Keratinocyte (primary cell): ENCODE results near the gene ZNF428. TPM values are rescaled to one million over a fixed set of nuclear protein-coding genes. Genes with fewer than 3 reads are reported as not detected.

Experiments
- DNase-seq: peaks from one replicate; pipeline ENCODE4 v3.0.0-alpha.2; 2011; ENCODE audit warnings: low read depth, missing footprints, low spot score
- FAIRE-seq: peaks from 2 replicates; lab custom pipeline; 2011; peaks lifted over from hg19 to GRCh38; lab: Jason Lieb, UNC
- H2AFZ ChIP-seq: 2 replicates; pipeline ENCODE4 v1.6.0; 2012; ENCODE audit warnings: low read length, control low read depth, inconsistent platforms; ENCODE audit not compliant: control insufficient read depth
- H3K27ac ChIP-seq: 2 replicates; pipeline ENCODE4 v1.5.1; 2011; ENCODE audit warnings: low read length; ENCODE audit not compliant: control insufficient read depth, insufficient read depth
- H3K27me3 ChIP-seq: 3 replicates; pipeline ENCODE4 v1.6.0; 2011; ENCODE audit warnings: low read length; ENCODE audit not compliant: control insufficient read depth, insufficient read depth; ENCODE audit errors: extremely low read depth
- H3K36me3 ChIP-seq, 2 experiments: 2 replicates in 1 of 2; 3 replicates in 1 of 2; pipeline ENCODE4 v1.5.1; 2011; ENCODE audit warnings: low read length in 2 of 2, mild to moderate bottlenecking in 1 of 2; ENCODE audit not compliant: control insufficient read depth in 2 of 2, insufficient read depth in 2 of 2; ENCODE audit errors: extremely low read depth in 1 of 2
- H3K4me1 ChIP-seq: 3 replicates; pipeline ENCODE4 v1.5.1; 2011; ENCODE audit warnings: low read length; ENCODE audit not compliant: control insufficient read depth, insufficient read depth; ENCODE audit errors: extremely low read depth
- H3K4me2 ChIP-seq: 3 replicates; pipeline ENCODE4 v1.6.0; 2011; ENCODE audit warnings: low read depth, low read length; ENCODE audit not compliant: control insufficient read depth, insufficient read depth; ENCODE audit errors: extremely low read depth
- H3K4me3 ChIP-seq, 3 experiments: fragments of 200-600 bp in 1 of 3; sonication (generic) in 1 of 3; 2 replicates in 2 of 3; 3 replicates in 1 of 3; pipeline ENCODE4 v1.5.1; 2011 to 2016; ENCODE audit warnings: low read length in 3 of 3, mild to moderate bottlenecking in 3 of 3, control low read depth in 2 of 3, inconsistent platforms in 1 of 3, low read depth in 1 of 3, mixed read lengths in 1 of 3, mixed run types in 1 of 3, moderate library complexity in 1 of 3; ENCODE audit not compliant: control insufficient read depth in 2 of 3, insufficient read depth in 2 of 3; ENCODE audit errors: extremely low read depth in 1 of 3
- H3K79me2 ChIP-seq: 2 replicates; pipeline ENCODE4 v1.6.0; 2012; ENCODE audit warnings: low read length; ENCODE audit not compliant: control insufficient read depth, insufficient read depth
- H3K9ac ChIP-seq: 3 replicates; pipeline ENCODE4 v1.6.0; 2011; ENCODE audit warnings: low read length; ENCODE audit not compliant: control insufficient read depth, insufficient read depth; ENCODE audit errors: extremely low read depth
- H3K9me1 ChIP-seq: 3 replicates; pipeline ENCODE4 v1.6.0; 2011; ENCODE audit warnings: low read length; ENCODE audit not compliant: control insufficient read depth, insufficient read depth; ENCODE audit errors: extremely low read depth
- H3K9me3 ChIP-seq: 2 replicates; pipeline ENCODE4 v1.5.1; 2012; ENCODE audit warnings: low read depth, low read length; ENCODE audit not compliant: control insufficient read depth
- H4K20me1 ChIP-seq: 3 replicates; pipeline ENCODE4 v1.6.0; 2011; ENCODE audit warnings: low read length; ENCODE audit not compliant: control insufficient read depth, insufficient read depth; ENCODE audit errors: extremely low read depth
- CTCF ChIP-seq, 3 experiments: IDR thresholded peaks in 1 of 3; conservative IDR thresholded peaks in 1 of 3; optimal IDR thresholded peaks in 1 of 3; 2 replicates in 2 of 3; 3 replicates in 1 of 3; pipeline versions ENCODE3 to v1.5.1; 2011; ENCODE audit warnings: low read length in 3 of 3, mild to moderate bottlenecking in 3 of 3, moderate library complexity in 2 of 3, control low read depth in 1 of 3, inconsistent platforms in 1 of 3; ENCODE audit not compliant: insufficient read depth in 2 of 3; ENCODE audit errors: extremely low read depth in 1 of 3
- EZH2 ChIP-seq: IDR thresholded peaks from one replicate; pipeline ENCODE4 v1.6.1; 2012; ENCODE audit warnings: inconsistent platforms, mild to moderate bottlenecking, low read length, moderate library complexity
- dilution Hi-C: fragments of 300-500 bp; cut with MboI; formaldehyde crosslinking; loops from one replicate; pipeline ENCODE4 v1.7.0; 2020; ENCODE audit warnings: low sequenced_read_pairs; ENCODE audit not compliant: extremely low pct_ligation_motif_present
- polyA plus RNA-seq, 5 experiments: library from polyadenylated mRNA; depleted of rRNA in 3 of 5; stranded (reverse) in 3 of 5; stranded (forward) in 1 of 5; unstranded in 1 of 5; fragments of >200 nt; gene quantifications; 1 replicate in 1 of 5; 2 replicates in 3 of 5; 3 replicates in 1 of 5; pipeline versions ENCODE4 v1.2.1 to v1.2.3, GENCODE V29; 2011 to 2012; ENCODE audit warnings: missing spikeins in 2 of 5, low read depth in 1 of 5, low replicate concordance in 1 of 5

ZNF428 gene
- polyA plus RNA-seq, 1 donor (not counting 4 experiments of a cell fraction or from before 2014, with no cell fraction given): 13.9 TPM

- Histone ChIP-seq H4K20me1 (no peaks in the 10 kb centered on the region), H3K4me3 (peak overlapping the region in 1 of 3 experiments; percentile 44), H3K4me1 (peaks cover 13% of the 10 kb centered on the region), H3K4me2 (peak overlapping the region; percentile 77), H2AFZ (no peak overlapping the region), H3K9ac (no peak overlapping the region), H3K9me3 (no peaks in the 10 kb centered on the region), H3K27ac (no peak overlapping the region), H3K9me1 (no peaks in the 10 kb centered on the region), H3K27me3 (peaks cover 12% of the 10 kb centered on the region), H3K79me2 (no peaks in the 10 kb centered on the region), H3K36me3 (no peaks in the 10 kb centered on the region)
- no peak for DNase-seq
- TF ChIP-seq EZH2: no peak
- TF ChIP-seq CTCF (optimal IDR thresholded peaks at IDR 0.05 in 1 of 3, IDR thresholded peaks at IDR 0.05 in 1 of 3, conservative IDR thresholded peaks at IDR 0.05 in 1 of 3; ENCODE audit: extremely low read depth in 1 of 3, insufficient read depth in 2 of 3, low read length in 3 of 3): no peak
- FAIRE-seq: peak; percentile 96
- dilution Hi-C loops: no loop called here
These were observed 14.6 kb upstream of the ZNF428 start for GRCh38 chr19:43634068-43634467.

- FAIRE-seq (no peak), DNase-seq (no peak)
- no peaks in the 10 kb centered on the region for H3K9me1 ChIP-seq
- no peaks in the 10 kb centered on the region for H3K79me2 ChIP-seq
- no peak overlapping the region for H3K4me2 ChIP-seq
- H3K4me1 ChIP-seq: peaks cover 13% of the 10 kb centered on the region
- H3K27ac ChIP-seq: no peak overlapping the region
- TF ChIP-seq EZH2 (no peak), CTCF (optimal IDR thresholded peaks at IDR 0.05 in 1 of 3, IDR thresholded peaks at IDR 0.05 in 1 of 3, conservative IDR thresholded peaks at IDR 0.05 in 1 of 3; ENCODE audit: extremely low read depth in 1 of 3, insufficient read depth in 2 of 3, low read length in 3 of 3) (no peak)
- dilution Hi-C loops: no loop called here
- H3K27me3 ChIP-seq: peaks cover 6% of the 10 kb centered on the region
- no peaks in the 10 kb centered on the region for H3K36me3 ChIP-seq
- no peaks in the 10 kb centered on the region for H4K20me1 ChIP-seq
- no peak overlapping the region for H3K4me3 ChIP-seq
- no peak overlapping the region for H3K9ac ChIP-seq
- H3K9me3 ChIP-seq: no peaks in the 10 kb centered on the region
- no peak overlapping the region for H2AFZ ChIP-seq
These were observed 14.1 kb upstream of the ZNF428 start for GRCh38 chr19:43633520-43633919.
